NCI-H128 (cell line): Measurements from ENCODE around the gene TMEM9.
A peak's percentile ranks its signal among the peaks of the same experiment; 100 is the strongest.

Source experiments
- DNase-seq: peaks from one replicate; lab custom pipeline; 2025; ENCODE audit not compliant: unreplicated experiment; lab: John Stamatoyannopoulos, UW

The TMEM9 gene

DNA sequence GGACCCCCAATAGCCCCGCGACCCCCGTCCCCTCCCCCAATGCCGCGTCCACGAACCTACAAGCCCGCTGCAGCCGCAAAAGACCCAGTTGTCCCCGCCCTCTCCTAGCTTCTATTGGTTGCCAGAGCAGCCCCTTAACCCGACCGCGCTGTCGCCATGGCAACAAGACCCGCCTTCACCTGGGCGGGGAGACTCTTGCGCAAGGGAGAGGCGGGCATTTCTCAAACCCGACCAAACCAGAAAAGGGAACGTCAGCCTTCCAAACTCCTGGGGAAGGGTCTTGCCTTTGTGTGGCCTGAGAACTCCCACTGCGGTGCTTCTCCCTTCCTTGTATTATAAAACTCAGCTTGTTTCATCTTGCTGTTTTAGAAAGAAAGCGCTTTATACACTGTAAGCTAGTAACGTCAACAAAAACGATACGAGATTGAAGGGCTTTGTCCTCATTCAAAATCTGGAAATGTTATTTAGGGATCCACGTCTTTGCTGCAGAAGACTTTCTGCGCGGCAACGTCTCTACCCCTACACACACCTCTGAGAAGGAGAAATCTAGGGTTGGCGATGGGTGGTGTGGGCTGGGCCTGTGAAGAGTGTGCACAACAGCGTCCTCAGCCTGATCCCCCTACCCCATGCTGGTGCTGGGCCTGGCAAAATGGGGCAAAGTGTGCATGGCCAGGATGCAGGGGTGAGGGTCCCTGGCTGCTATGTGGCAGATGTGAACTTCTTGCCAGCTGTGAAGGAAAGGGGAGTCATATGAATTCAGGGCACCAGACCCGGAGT, at the start of gene TMEM9:
Gene TMEM9 (minus strand): TSS at position 86 of the 777 bp plus-strand sequence. CDS start 551 bp downstream, outside the sequence.
- DNase-seq: peak; percentile 99

DNA sequence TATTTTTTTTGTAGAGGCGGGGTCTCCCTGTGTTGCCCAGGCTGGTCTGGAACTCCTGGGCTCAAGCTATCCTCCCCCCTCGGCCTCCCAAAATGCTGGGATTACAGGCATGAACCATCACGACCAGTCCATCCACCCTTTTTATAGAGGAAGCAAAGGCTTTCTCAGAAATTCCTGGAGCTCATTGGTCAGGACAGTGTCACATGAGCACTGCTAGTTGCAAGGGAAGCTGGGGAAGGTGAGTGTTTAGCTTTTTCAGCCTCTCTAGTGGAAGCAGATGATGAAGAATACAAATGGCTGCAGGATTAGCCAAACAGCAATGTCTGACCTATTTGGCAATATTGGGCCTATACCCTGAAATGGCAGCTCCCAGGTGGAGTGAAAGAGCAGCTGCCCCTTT, 44.3 kb upstream of the TMEM9 start:
- DNase-seq: no peak

DNA sequence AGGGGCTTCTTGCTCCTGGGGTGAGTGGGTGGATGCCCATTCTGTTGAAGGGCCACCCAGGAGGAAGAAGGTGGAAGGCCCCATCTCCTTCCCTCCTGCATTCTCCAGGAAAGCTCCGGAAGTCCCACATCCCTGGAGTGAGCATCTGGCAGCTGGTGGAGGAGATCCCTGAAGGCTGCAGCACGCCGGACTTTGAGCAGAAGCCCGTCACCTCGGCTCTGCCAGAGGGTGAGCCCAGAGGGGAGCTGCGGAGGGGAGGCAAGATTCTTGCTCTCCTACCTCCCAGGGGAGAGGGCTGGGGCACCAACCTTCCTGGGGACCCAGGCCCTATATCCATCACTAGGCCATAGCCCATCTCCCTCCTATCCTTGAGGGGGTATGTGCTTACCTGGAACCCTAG, 39.8 kb upstream of the TMEM9 start:
- no peak for DNase-seq

DNA sequence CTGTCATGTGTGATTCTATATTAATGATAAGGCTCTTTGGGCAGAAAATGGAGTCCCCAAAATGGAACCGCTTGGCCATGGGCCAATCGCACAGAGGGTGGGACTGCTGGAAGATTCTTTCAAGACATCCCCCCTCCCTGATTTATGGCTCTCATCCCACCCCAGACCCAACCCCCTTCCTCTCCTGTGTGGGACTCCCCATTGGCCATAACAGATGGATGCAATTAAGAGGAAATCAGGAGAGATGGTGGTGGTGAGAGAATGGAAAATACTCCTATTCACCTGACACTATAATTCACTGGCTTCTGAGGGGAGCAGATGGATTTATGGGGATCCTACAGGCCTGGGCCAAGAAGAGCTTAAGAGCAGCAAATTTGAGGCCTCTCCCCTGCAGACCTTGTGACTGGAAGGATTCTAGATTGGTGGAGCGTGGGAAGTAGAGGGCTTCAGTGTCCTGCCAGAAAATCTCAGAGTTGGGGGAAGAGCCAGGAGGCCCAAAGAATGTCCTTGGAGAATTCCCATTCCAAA, 38.1 kb upstream of the TMEM9 start:
- no peak for DNase-seq

DNA sequence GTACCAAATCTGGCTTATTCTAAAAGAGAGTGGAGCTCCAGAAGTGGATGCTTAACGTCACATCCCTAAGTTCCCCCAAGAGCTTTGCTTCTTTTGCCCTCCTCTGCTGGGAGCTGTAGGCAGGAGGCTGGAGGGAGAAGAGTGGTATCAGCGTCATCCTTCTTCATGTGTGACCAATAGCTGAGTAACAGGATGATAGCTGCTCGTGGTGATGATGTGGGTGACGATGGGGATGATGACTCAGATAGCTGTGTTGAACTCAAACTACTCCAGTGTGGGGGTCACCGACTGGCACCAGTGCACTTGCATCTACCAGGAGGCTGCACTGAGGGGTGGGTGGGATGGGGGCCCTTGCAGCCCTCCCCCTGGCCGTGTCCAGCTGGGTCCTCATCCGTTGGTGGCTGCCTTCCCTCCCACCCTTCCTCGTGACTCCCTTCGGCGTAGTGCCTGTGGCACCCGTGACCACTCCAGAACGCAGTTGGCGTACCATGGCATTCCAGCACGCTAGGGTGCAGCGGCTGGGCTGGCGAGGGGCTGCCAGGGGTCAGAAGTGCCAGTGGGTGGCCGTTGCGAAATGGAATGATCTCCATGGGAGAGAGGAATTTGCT, 37.5 kb upstream of the TMEM9 start:
- DNase-seq: no peak

DNA sequence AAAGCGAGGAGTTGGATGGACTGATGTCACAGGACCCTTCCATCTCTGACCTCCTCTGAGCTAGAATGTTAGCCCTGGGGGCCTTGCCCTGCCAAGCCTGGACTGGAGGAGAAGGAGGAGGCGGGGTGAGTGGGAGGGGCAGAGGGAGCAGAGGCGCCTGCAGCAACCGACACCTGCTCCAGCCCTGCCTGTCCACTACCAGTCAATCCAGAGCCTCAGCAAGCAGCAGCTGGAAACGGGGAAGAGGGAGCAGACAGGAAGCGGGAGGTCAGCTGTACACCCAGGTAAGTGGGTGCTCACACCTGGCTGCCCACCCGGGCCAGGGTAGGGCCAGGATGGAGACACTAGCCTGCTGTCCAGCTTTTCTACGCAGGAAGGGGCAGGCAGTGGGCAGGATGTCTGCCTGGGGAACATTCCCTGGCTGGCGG, 36.4 kb upstream of the TMEM9 start, which contains the start of gene IGFN1:
Gene IGFN1 (plus strand): TSS at position 201 of the 428 bp plus-strand sequence. CDS start 2,470 bp downstream, outside the sequence.
- no peak for DNase-seq

DNA sequence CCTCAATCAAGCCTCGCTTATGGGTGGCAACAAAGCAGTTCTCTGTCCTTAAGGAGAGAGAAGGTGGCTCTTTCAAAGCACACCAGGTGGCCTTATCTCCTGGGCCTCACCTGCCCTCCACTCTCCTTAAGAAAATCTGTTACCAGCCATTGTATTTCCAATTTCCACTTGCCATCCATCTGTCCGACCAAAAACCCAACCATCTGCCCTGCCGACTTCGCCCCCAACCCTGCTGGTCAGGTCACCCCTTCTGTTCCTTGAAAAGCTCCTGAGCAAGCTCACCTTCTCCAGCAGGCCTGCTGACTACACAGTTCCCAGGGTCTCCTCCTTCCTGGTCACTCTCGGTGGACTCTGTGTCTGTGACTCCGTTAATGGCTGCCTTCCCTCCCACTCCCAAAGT, 35.7 kb upstream of the TMEM9 start:
- no peak for DNase-seq

DNA sequence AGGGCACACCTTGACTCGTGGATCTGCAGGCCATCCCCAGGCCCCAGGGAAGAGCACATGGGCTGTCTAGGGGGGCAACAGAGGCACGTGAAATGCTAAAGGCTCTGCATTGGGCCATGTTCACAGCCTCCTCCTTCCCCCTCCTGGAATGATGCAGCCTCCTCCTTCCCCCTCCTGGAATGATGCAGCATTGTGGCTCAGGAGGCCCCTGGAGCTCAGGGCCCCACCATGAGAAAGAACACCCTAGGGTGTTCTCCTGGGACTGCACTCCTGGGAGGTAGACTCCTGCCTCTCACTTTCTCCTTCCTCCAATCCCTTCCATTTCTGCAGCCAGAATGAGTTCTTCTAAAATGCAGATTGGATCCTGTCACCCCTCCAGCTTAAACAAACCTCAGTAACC, 34.8 kb upstream of the TMEM9 start:
- DNase-seq: no peak

DNA sequence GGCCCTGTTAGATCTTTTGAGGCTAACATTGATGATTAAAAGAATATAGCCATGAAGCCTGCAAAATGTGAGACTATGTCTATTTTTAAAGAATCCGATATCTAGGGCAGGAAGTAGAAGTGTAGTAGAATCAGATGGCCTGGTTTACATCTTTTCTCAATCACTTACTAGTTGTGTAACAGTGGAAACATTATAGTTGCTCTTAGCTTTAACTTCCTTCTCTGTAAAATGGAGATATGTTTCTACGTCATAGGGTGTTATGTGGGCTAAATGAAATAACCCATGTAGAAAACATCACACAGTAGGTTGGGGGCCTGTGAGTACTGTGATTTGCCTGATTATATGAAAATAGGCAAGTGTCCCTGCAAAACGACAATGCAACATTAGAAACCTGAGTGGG, 31.9 kb upstream of the TMEM9 start:
- DNase-seq: no peak

DNA sequence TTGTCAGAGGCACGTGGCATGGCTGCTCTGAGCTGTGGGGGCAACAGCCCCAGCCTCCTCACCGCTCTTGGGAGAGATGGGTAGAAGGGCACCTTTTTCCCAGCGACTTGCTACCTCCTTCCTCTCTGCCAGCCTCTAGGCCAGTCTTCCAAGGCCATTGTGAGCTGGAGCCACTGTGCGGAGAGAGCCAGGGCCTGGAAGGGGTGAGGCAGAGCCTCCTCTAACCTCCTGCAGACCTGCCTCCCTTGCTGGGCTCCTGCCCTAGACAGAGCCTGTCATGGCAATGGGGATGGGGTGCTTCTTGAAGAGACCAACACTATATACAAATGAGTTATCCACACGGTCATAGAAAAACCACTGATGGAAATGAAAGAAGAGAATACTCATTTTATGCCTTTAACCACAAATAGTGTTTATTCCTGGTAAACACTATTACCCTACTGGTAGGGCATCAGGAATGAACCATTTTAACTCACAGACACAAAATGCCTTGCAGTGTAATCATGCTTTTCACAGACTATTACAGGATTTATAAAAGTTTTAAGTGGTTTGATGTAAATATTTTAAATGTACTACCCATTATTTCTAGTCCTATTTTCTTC, 31.4 kb upstream of the TMEM9 start:
- no peak for DNase-seq

DNA sequence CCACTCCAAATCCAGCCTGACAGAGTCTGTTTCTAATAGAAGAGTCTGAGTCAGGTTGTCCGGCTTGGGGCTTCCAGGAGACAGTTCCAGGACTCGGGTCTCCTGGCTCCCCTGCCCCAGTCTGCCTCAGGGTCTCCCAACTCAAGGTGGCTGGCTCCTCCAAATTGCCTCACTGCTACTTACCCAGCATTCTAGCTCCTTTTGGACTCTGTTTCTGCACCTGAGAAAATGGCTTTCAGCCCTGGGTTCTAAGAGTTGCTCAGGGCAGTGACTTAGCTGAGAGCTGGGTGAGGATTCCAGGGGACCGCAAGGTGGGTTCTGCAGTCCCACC, 30.8 kb upstream of the TMEM9 start:
- DNase-seq: no peak

DNA sequence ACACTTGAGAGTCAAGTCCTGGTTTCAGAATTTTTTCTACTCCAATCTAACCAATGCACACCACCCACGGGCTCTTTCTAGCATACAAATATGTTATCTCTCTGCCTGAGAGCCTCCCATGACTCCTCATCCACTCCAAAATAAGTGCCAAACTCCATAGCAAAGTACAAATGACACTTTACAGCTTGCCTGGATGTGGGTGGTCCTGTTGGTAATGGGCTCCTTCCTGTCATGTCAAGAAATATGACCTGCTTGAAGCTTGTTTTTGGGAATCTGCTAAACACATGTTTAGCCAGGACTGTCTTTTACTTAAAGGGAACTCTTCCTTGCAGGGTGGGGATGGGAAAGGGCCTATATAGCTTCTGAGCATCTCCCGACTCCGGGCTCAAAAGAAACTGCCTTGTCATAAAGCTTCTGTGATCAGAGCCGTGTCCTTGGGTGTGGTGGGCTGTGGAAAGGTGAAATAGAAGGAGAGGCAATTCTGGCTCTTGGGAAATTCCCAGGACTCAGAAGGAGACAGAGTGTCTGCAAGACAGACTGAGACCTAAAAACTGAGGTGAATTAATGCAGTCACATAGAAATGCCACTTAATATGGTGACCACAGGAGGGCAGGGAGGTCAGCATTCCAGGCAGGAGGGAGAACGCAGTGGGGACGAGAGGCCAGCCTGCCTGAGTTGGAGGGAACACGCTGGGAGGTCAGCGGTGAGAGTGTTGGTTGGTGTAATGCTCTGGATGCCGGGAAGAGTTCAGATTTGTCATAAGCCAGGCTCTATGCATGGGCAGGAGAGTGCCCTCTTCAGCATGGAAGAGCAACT, 30.2 kb upstream of the TMEM9 start:
- DNase-seq: no peak

DNA sequence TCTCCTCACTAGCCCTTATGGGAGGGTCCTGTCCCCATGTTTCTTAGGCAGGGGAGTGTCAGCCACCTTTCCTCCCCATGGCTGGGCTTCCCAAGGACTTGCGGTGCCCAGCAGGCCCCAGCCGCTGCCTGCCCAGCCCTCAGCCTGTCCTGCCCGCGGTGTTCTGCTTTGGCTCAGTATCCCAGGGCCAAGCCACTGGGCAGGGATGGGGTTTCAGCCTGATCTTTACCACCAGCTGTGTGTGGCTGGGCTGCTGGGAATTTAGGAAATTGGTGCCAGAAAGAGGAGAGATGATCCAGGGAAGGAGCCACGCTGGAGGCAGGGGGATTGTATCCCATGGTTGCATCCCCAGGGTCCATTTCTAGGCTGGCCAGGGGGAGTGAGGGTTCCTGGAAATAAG, 29.5 kb upstream of the TMEM9 start:
- no peak for DNase-seq

DNA sequence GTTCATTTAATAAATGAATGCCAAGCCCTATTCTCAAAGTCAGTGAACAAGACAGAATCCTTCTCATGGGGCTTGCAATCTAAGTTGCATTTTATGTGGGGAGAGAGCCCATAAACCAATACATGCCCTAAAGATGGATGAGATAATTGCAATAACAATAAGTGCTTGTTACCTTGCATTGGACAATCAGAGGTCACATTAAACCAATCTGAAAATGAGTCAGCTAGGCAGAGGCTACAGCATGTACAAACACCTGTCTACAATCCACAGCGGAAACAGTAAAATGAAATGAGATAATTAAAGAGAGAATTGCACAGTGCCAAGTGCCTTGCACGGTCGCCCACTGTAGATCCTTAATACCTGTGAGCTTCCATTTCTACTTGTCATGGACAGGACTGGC, 28.9 kb upstream of the TMEM9 start:
- no peak for DNase-seq

DNA sequence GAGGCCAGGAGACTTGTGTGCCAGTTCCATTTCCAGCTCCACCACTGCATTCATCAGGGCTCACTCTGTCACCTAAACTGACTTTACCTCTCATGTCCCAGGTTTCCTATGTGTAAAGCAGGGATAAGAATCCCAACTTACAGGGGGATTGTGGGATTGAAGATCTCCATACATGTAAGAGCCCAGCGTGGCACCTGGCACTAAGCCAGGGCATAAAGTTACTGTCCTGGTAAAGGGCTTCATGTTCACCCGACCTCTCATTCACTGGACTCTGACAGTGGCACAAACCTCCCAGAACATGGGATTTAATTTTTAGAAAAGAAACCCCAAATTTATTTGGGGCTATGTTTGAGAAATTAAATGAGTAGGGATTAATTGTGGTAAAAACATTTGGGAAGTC, 27.5 kb upstream of the TMEM9 start:
- no peak for DNase-seq

DNA sequence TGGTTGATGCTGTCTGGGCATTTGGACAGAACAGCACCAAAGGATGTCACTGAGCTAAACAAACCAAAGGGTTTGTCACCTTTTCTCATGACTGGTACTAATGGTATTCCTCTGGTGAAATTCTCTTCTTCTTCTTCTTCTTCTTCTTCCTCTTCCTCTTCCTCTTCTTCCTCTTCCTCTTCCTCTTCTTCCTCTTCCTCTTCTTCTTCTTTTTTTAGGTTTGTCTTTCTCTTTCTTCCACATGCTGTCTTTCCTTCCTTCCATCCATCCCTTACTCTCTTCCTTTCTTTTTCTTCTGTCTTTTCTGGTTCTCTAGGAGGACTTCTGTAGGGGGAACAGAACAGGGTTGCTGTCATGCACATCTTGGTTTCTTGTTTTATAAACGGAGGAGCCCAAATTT, 27.0 kb upstream of the TMEM9 start:
- no peak for DNase-seq

DNA sequence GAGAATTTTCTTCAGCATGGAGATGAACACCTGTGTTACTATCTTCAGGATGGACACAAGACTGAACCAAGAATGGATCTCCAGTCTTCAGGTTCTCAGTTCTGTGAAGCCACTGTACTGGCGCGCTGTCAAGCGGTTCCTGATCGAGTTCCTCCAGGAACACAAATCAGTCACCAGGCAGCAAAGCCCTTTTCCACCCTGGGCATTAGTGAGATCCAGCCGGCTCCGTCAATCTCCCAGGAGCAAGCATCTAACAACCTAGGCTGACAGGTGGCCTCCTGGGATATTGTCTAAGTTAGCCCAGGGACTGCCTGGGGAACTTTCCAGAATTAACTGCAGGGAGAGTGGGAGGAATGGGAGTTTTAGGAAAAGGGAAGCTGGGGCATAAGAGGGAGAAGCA, 26.6 kb upstream of the TMEM9 start:
- DNase-seq: no peak

DNA sequence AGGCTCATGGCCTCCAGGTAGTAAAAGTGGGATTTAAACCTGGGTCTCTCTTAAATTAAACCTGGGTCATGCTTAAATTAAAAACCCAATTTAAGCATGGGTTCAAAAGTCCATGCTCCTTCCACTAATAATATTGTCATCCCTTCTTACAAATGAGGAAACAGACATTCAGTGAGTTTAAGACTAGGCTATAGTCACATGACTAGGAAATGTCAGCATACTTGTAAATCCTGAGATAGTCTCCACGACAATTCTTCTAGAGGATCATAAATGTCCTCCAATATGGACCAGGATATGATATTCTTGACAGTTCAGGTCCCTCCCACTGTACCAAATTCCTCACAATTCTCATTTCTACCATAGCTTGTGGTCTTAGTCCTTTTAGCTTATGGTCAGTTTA, 25.9 kb upstream of the TMEM9 start:
- no peak for DNase-seq

DNA sequence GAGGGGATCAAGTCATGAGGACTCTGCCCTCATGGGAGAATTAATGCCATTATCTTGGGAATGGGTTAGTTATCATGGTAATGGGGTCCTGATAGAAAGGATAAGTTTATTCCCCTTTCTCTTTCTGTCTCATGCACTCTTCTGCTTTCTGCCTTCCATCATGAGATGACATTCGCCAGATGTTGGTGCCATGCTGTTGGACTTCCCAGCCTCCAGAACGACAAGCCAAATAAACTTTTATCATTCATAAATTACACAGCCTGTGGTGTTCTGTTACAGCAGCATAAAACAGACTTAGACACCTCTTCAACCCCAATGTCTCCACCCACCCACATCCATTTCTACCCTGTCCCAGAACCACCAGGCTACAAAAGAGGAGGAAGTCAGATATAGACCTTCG, 24.4 kb upstream of the TMEM9 start:
- DNase-seq: no peak

DNA sequence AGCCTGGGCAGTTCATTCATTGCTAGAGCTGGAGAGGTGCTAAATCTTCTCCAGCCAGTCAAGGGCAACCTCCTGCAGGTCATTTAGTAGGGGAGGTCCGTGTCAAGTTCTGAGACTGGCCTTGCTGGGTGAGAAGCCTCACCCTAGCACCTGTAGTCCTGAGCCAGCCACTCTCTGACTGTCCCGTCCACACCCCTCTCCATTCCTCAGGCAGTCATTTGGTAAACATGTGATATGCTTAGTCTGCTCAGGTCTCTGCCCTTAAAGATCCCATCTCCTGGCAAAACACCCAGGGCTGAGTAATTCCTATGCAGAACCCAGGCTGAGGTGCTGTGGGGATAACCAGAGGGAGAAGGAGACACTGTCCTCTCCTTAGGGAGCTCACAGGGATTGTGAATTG, 22.7 kb upstream of the TMEM9 start:
- no peak for DNase-seq

DNA sequence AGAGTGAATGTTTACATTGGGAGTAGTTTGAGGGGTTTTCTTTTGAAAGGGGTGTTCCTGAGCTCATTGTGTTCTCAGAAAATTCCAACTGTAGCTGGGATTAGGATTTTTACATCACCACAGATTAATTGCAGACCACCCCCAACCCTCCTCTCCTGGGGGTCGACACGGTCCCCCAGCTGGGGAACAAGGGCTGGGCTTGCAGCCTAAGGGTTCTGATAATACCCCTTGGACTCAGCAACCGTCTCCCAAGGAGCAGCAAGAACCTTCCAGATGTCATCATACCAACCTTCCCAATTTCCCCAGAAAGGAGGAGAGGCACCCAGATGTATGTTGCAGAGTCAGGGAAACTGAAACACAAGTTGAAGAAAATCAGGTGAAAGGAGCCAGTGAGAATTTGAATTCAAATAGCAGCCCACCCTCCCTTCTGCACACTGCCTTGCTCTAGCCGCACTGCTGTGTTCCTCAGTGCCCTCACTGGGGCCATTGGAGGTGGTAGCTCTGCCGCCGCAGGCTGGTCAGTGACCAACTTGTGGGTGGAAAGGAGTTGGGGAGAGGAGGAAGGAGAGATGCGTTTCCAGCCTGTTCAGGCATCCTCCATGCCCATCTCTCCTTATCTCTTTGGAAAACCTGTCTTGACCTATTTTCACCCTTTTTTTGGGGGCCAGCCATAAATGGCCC, 21.7 kb upstream of the TMEM9 start:
- DNase-seq: no peak
